Osteoblast (primary cell): ENCODE results near the gene ELL2. TPM values are rescaled to one million over a fixed set of nuclear protein-coding genes. Genes with fewer than 3 reads are reported as not detected.

Experiments
- DNase-seq: peaks from one replicate; pipeline ENCODE4 v3.0.0; 2011; ENCODE audit warnings: low spot score, mixed read lengths; ENCODE audit not compliant: insufficient read length; ENCODE audit errors: missing footprints
- H2AFZ ChIP-seq: 2 replicates; pipeline ENCODE4 v1.6.0; 2011; ENCODE audit warnings: mild to moderate bottlenecking, low read length
- H3K27ac ChIP-seq: 2 replicates; pipeline ENCODE4 v1.5.1; 2011; ENCODE audit warnings: mild to moderate bottlenecking, low read depth, low read length, moderate library complexity
- H3K27me3 ChIP-seq: 2 replicates; pipeline ENCODE4 v1.6.0; 2012; ENCODE audit warnings: mild to moderate bottlenecking, control low read depth, inconsistent platforms, low read length, moderate library complexity; ENCODE audit not compliant: insufficient read depth
- H3K36me3 ChIP-seq: 2 replicates; pipeline ENCODE4 v1.5.1; 2011; ENCODE audit warnings: mild to moderate bottlenecking, low read length, control low read depth, moderate library complexity; ENCODE audit not compliant: insufficient read depth
- H3K4me1 ChIP-seq: 2 replicates; pipeline ENCODE4 v1.5.1; 2011; ENCODE audit warnings: mild to moderate bottlenecking, low read length, control low read depth, moderate library complexity; ENCODE audit not compliant: insufficient read depth
- H3K4me2 ChIP-seq: 2 replicates; pipeline ENCODE4 v1.6.0; 2011; ENCODE audit warnings: mild to moderate bottlenecking, low read length; ENCODE audit not compliant: insufficient read depth
- H3K4me3 ChIP-seq: fragments of 200-600 bp; sonication (generic); 3 replicates; pipeline ENCODE4 v1.5.1; 2012; ENCODE audit warnings: mild to moderate bottlenecking, low read length, inconsistent platforms; ENCODE audit not compliant: insufficient read depth
- H3K79me2 ChIP-seq: 2 replicates; pipeline ENCODE4 v1.6.0; 2012; ENCODE audit warnings: mild to moderate bottlenecking, low read length, control low read depth, inconsistent platforms; ENCODE audit not compliant: insufficient read depth
- H3K9me3 ChIP-seq: 2 replicates; pipeline ENCODE4 v1.5.1; 2011; ENCODE audit warnings: low read depth, low read length, control low read depth
- H4K20me1 ChIP-seq: 2 replicates; pipeline ENCODE4 v1.6.0; 2012; ENCODE audit warnings: mild to moderate bottlenecking, low read length, control low read depth; ENCODE audit not compliant: insufficient read depth
- total RNA-seq: library from RNA; depleted of rRNA; stranded (reverse); fragments of >200 nt; gene quantifications from 2 replicates; pipeline ENCODE4 v1.2.3, GENCODE V29; 2012
- TF ChIP-seq, protein P1 (sequence below): IDR thresholded peaks from 2 replicates; pipeline ENCODE4 v1.5.1; 2011; ENCODE audit warnings: mild to moderate bottlenecking, low read depth, low read length, moderate library complexity; ENCODE audit errors: extremely low read depth

The ELL2 gene
- total RNA-seq, 1 donor: 123 TPM

DNA sequence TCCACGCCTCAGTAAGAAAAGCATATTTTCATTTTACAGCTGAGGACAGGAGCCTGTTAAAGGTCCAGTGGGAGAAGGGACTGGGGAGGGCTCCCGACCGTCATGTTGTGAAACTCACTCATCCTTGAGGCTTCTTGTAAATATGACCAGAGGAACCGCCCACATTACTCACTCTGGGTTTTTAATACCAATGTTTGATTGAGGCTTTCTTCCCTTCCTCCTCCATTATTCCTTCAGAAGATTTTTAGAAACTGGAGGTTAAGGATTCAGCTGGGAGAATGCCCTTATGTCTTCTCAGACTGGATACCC, 77.7 kb downstream of the ELL2 start:
- TF ChIP-seq, protein P1, sequence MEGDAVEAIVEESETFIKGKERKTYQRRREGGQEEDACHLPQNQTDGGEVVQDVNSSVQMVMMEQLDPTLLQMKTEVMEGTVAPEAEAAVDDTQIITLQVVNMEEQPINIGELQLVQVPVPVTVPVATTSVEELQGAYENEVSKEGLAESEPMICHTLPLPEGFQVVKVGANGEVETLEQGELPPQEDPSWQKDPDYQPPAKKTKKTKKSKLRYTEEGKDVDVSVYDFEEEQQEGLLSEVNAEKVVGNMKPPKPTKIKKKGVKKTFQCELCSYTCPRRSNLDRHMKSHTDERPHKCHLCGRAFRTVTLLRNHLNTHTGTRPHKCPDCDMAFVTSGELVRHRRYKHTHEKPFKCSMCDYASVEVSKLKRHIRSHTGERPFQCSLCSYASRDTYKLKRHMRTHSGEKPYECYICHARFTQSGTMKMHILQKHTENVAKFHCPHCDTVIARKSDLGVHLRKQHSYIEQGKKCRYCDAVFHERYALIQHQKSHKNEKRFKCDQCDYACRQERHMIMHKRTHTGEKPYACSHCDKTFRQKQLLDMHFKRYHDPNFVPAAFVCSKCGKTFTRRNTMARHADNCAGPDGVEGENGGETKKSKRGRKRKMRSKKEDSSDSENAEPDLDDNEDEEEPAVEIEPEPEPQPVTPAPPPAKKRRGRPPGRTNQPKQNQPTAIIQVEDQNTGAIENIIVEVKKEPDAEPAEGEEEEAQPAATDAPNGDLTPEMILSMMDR: no peak
- H3K27ac ChIP-seq: peak overlapping the region; percentile 21
- no peak overlapping the region for H2AFZ ChIP-seq
- no peaks in the 10 kb centered on the region for H4K20me1 ChIP-seq
- peaks cover 35% of the 10 kb centered on the region for H3K36me3 ChIP-seq
- H3K9me3 ChIP-seq: no peaks in the 10 kb centered on the region
- peaks cover 17% of the 10 kb centered on the region for H3K4me1 ChIP-seq
- no peaks in the 10 kb centered on the region for H3K79me2 ChIP-seq
- peak; percentile 29 for DNase-seq
- H3K4me2 ChIP-seq: peak overlapping the region; percentile 41
- no peak overlapping the region for H3K4me3 ChIP-seq
- H3K27me3 ChIP-seq: no peaks in the 10 kb centered on the region

DNA sequence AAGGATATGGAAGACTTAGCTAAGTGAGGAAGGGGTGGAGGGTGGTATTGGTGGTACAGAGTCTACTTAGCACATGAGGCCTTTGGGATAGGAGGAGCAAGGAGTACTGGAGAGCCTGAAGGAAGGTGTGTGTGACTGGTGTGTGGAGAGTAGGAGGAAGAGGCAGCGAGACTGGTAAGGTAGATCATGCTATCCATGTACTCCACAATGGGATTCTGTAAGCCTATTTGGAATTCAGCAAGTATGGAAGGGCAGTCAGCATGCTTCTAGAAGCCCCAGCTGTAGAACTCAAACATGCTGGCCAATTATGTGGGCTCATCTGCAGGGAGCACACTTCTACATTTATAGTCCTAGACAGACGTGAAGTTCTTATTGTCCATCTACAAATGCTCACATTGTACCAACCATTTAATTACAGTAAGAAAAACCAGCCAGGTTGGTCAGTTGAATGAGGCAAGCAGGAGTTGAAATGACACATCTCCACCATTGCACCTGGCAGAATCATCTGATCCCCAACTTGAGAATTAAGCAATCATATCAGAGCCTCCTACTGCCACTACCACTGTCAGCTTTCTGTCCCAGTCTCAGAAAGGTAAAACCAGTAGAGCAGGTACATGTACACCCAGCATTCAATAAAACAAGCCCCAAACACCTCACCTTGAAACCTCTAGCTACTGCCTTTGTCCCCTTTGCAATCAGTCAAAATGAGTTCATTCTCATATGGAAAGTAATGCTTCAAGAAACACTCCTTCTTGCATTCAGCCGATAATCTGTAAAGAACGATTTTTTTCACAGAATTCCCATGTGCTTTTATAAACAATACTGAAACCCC, 78.2 kb downstream of the ELL2 start:
- Histone ChIP-seq H3K4me2 (peak overlapping the region; percentile 41), H4K20me1 (no peaks in the 10 kb centered on the region), H3K27ac (peak overlapping the region; percentile 21), H3K9me3 (no peaks in the 10 kb centered on the region), H3K79me2 (no peaks in the 10 kb centered on the region), H3K4me1 (peaks cover 17% of the 10 kb centered on the region), H3K4me3 (no peak overlapping the region), H2AFZ (no peak overlapping the region), H3K36me3 (peaks cover 30% of the 10 kb centered on the region), H3K27me3 (no peaks in the 10 kb centered on the region)
- DNase-seq: no peak
- TF ChIP-seq, protein P1: no peak

DNA sequence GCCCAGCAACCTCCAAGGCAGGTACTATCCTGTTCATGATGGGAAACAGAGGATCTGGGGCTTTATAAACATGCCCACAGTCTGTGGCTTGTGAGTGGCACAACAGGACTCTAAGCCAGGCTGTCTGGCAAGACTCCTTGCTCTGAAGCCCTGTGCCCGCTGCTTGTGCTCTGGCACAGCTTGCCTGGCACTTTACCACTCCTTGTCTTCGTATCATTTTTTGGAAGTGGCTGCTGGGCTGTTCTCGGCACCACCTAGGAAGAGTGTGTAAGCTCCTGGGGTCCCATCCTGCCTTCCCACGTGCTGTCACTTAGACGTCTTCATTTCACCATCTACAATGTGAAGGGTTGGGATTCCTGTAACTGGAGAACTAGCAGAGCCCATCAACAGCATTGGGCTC, 79.8 kb downstream of the ELL2 start:
- Histone ChIP-seq H2AFZ (no peak overlapping the region), H3K79me2 (no peaks in the 10 kb centered on the region), H3K4me3 (no peak overlapping the region), H3K4me1 (peaks cover 17% of the 10 kb centered on the region), H3K27me3 (no peaks in the 10 kb centered on the region), H3K9me3 (no peaks in the 10 kb centered on the region), H4K20me1 (no peaks in the 10 kb centered on the region), H3K4me2 (no peak overlapping the region), H3K27ac (no peak overlapping the region), H3K36me3 (peaks cover 21% of the 10 kb centered on the region)
- TF ChIP-seq, protein P1: no peak
- DNase-seq: no peak

DNA sequence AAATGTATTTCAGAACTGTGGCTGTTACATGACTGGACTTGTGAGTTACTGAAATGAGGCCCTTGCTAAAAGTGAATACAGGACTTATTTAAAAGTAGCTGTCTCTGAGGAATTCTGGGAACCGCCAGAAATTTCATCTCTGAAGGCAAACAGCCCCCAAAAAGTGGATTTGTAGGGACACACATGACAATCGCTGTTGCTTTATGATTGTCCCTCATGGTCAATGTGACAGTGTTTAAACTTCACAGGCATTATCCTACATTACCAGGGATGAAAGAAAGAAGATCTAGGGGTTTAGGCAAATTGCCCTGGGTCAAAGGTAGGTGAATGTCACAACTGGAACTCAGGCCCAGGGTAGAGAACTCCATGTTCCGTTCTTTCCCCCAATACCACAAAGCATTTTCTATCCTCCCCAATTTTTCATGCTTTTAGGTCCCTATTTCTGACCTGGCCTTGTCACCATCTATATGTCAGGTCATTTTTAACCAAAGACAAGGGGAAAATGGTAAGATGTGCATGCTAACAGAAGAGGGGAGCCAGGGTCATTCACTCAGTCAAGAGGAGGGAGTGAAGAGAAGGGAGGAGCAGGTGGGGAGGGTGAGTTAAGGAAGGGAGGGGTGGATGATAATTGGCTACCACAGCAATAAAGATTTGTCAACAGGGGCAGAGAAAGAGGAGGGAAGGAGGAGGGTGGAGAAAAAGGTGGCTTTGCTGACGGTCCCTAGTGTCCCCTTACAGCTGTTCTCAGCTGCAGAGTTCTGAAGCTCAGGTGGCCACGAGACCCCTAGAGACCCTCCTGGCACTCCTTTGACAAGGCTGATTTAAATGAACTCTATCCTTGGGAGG, 81.3 kb downstream of the ELL2 start:
- Histone ChIP-seq H4K20me1 (no peaks in the 10 kb centered on the region), H2AFZ (no peak overlapping the region), H3K9me3 (no peaks in the 10 kb centered on the region), H3K4me2 (no peak overlapping the region), H3K27me3 (no peaks in the 10 kb centered on the region), H3K79me2 (no peaks in the 10 kb centered on the region), H3K4me1 (peaks cover 17% of the 10 kb centered on the region), H3K4me3 (no peak overlapping the region), H3K27ac (no peak overlapping the region), H3K36me3 (peaks cover 6% of the 10 kb centered on the region)
- TF ChIP-seq, protein P1: no peak
- no peak for DNase-seq
